GM13977 (cell line): Measurements from ENCODE around the gene CATSPER4.

Experiments used
- DNase-seq: peaks from one replicate; pipeline ENCODE4 v3.0.0; 2012; ENCODE audit warnings: low spot score
- in situ Hi-C: fragments of 300-500 bp; cut with MboI; formaldehyde crosslinking; loops from one replicate; pipeline ENCODE4 v1.12.0; 2022; ENCODE audit warnings: low sequenced_read_pairs, low pct_unique_long_range_greater_than_20kb, mixed read lengths, inconsistent platforms; ENCODE audit not compliant: unreplicated experiment
- TF ChIP-seq, protein P1 (sequence below): IDR thresholded peaks from 2 replicates; pipeline ENCODE4 v1.5.1; 2012; ENCODE audit warnings: mild to moderate bottlenecking, control low read depth; ENCODE audit not compliant: insufficient read depth; ENCODE audit errors: extremely low read depth, missing control alignments

The CATSPER4 gene

GRCh38 chr1:26190373-26190987 is at the start of gene CATSPER4:
Gene CATSPER4, plus strand, starts transcription at chr1:26190602. Its CDS starts 26 bp downstream, at chr1:26190628.
- in situ Hi-C loops, result no loop called here
- peak; percentile 28 for DNase-seq
- TF ChIP-seq, protein P1, sequence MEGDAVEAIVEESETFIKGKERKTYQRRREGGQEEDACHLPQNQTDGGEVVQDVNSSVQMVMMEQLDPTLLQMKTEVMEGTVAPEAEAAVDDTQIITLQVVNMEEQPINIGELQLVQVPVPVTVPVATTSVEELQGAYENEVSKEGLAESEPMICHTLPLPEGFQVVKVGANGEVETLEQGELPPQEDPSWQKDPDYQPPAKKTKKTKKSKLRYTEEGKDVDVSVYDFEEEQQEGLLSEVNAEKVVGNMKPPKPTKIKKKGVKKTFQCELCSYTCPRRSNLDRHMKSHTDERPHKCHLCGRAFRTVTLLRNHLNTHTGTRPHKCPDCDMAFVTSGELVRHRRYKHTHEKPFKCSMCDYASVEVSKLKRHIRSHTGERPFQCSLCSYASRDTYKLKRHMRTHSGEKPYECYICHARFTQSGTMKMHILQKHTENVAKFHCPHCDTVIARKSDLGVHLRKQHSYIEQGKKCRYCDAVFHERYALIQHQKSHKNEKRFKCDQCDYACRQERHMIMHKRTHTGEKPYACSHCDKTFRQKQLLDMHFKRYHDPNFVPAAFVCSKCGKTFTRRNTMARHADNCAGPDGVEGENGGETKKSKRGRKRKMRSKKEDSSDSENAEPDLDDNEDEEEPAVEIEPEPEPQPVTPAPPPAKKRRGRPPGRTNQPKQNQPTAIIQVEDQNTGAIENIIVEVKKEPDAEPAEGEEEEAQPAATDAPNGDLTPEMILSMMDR, result peak; percentile 34

DNA sequence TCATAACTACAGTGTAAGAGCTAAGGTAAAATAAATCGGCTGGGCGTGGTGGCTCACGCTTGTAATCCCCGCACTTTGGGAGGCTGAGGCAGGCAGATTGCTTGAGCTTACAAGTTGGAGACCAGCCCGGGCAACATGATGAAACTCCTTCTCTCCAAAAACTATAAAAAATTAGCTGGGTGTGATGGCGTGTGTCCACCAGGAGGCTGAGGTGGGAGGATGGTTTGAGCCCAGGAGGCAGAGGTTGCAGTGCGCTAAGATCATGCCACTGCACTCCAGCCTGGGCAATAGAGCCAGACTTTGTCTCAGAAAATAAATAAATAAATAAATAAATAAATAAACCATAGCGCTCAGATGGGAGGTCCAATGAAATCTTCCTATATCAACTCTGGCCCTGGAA is 48.2 kb upstream of the CATSPER4 start:
- DNase-seq, result no peak
- TF ChIP-seq, protein P1, result no peak
- in situ Hi-C loops, result no loop called here

GRCh38 chr1:26145041-26145959 is 45.1 kb upstream of the CATSPER4 start:
- TF ChIP-seq, protein P1, result peak; percentile 69
- in situ Hi-C loops, result loop anchor here (5.0 kb wide), 1 partner anchor 38 kb away; no protein-coding TSS in a partner anchor
- peak; percentile 67 for DNase-seq

- no peak for DNase-seq
- TF ChIP-seq, protein P1, result no peak
- in situ Hi-C loops, result loop anchor here (5.0 kb wide), 1 partner anchor 39 kb away; no protein-coding TSS in a partner anchor
Measured at GRCh38 chr1:26145960-26146294, 44.5 kb upstream of the CATSPER4 start.

DNA sequence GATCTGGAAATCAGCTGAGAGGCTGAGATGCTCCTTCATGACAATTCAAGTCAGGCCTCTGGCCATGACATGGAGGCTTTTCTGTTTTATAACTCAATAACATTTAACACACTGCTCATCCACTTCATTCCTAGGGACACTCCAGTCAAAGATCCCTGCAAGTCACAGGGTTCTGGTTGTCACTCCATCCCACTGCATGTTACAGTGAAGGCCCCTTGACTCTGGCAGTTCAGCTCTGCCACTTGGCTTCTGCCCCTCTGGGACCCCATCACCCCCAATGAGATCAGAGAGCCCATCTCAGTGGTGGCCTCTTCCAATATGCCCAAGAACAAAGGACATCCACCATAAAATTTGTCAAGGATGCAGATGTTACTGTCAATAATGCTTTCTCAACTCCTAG is 41.5 kb upstream of the CATSPER4 start:
- no peak for DNase-seq
- TF ChIP-seq, protein P1, result no peak
- in situ Hi-C loops, result loop anchor here (5.0 kb wide), 1 partner anchor 42 kb away; no protein-coding TSS in a partner anchor

- no peak for DNase-seq
- TF ChIP-seq, protein P1, result no peak
- in situ Hi-C loops, result no loop called here
Measured at GRCh38 chr1:26153966-26154532, 36.4 kb upstream of the CATSPER4 start.
